ENCODE results near the gene RPTOR.

- TF ChIP-seq POLR2AphosphoS5 (IDR thresholded peaks at IDR 0.05; ENCODE audit: borderline replicate concordance, low read depth, low read length) (no peak), EZH2 (IDR thresholded peaks at IDR 0.05) (no peak), FOXP2 (optimal IDR thresholded peaks at IDR 0.05; ENCODE audit: control extremely low read depth, extremely low read length, insufficient read depth) (no peak)
These were observed 77.3 kb downstream of the RPTOR start for GRCh38 chr17:80621997-80622357.
